SK-N-SH treated with all-trans-retinoic acid at 6 μM for 48 hours (cell line): ENCODE data around the gene SLC6A8.

Source experiments
- ARNTL ChIP-seq: fragments of 450-650 bp; formaldehyde crosslinking; IDR thresholded peaks from 2 replicates; pipeline ENCODE4 v1.5.0; 2020; ENCODE audit warnings: low read depth, mild to moderate bottlenecking, moderate library complexity, borderline replicate concordance
- BACH2 ChIP-seq: fragments of 250-450 bp; sonication (Bioruptor Pico); IDR thresholded peaks from 2 replicates; pipeline ENCODE4 v1.9.0; 2021; ENCODE audit warnings: mild to moderate bottlenecking, borderline replicate concordance
- OSR1 ChIP-seq: fragments of 250-450 bp; sonication (Bioruptor Pico); IDR thresholded peaks from 2 replicates; pipeline ENCODE4 v1.8.0; 2022; ENCODE audit warnings: moderate library complexity, mild to moderate bottlenecking, inconsistent platforms
- RARB ChIP-seq: fragments of 250-450 bp; sonication (Bioruptor Pico); IDR thresholded peaks from 2 replicates; pipeline ENCODE4 v1.8.0; 2021; ENCODE audit warnings: mild to moderate bottlenecking, moderate library complexity
- SNAI2 ChIP-seq: fragments of 250-450 bp; sonication (Bioruptor Pico); IDR thresholded peaks from 2 replicates; pipeline ENCODE4 v1.5.0; 2020; ENCODE audit warnings: mild to moderate bottlenecking, moderate library complexity
- TCF4 ChIP-seq: fragments of 250-450 bp; sonication (Bioruptor Pico); IDR thresholded peaks from 2 replicates; pipeline ENCODE4 v1.8.0; 2021; ENCODE audit warnings: mild to moderate bottlenecking, moderate library complexity, borderline replicate concordance
- ZFP3 ChIP-seq: fragments of 250-450 bp; sonication (Bioruptor Pico); IDR thresholded peaks from 2 replicates; pipeline ENCODE4 v1.5.0; 2020; ENCODE audit warnings: mild to moderate bottlenecking, moderate library complexity
- ZFP30 ChIP-seq: fragments of 450-650 bp; formaldehyde crosslinking; IDR thresholded peaks from 2 replicates; pipeline ENCODE4 v1.5.0; 2022; ENCODE audit warnings: mild to moderate bottlenecking, moderate library complexity
- TF ChIP-seq, protein P1 (sequence below): fragments of 250-450 bp; sonication (Bioruptor Pico); IDR thresholded peaks from 2 replicates; pipeline ENCODE4 v1.8.0; 2020; ENCODE audit warnings: mild to moderate bottlenecking, moderate library complexity, borderline replicate concordance
- TF ChIP-seq, protein P2 (sequence below): fragments of 250-450 bp; sonication (Bioruptor Pico); IDR thresholded peaks from 2 replicates; pipeline ENCODE4 v1.5.0; 2020; ENCODE audit warnings: mild to moderate bottlenecking, moderate library complexity

DNA sequence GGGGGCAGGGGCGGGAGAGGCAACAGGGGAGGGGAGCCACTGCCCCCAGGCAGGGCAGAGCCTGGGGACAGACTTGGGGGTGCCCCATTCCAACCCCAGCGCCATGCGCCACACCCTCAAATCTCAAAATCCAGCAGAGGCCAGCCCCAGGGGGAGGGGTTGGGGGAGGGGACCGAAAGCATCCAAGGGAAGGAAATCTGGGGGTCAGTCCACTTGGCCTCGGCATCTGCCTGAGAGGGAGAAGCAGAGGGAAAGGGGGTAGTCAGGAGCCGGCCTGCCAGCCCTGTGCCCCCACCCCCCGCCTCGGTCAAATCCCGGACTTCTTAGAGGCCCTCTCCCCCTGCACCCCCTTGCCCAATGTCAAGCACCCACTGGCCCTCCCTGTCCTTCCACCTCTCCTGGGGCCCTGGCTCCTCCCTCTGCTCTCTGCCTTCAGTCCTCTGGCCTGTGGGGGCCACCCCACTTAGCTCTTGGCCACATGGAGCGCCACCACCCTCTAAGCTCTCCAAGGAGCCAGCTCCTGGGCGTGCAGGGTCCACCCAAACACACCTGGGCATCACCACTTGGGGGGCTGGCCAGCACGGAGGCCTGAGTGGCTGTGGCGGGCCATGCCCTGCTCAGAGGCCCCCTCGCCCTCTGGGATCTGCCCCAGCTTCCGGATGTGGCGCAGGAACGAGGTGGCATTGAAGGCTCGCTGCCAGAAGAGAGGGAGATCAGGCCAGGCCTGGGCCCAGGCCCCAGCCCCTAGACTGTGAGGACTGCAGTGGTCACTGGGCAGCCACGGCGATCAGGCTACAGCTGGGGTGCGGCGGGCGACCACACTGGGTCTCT, 17.6 kb upstream of the SLC6A8 start:
- TF ChIP-seq SNAI2 (no peak), ZFP30 (no peak), OSR1 (CRISPR knock-in tag) (no peak), BACH2 (CRISPR knock-in tag) (no peak), TCF4 (CRISPR knock-in tag) (no peak), ARNTL (CRISPR knock-in tag) (no peak), RARB (CRISPR knock-in tag) (no peak), ZFP3 (CRISPR knock-in tag) (no peak)
- TF ChIP-seq, protein P1, sequence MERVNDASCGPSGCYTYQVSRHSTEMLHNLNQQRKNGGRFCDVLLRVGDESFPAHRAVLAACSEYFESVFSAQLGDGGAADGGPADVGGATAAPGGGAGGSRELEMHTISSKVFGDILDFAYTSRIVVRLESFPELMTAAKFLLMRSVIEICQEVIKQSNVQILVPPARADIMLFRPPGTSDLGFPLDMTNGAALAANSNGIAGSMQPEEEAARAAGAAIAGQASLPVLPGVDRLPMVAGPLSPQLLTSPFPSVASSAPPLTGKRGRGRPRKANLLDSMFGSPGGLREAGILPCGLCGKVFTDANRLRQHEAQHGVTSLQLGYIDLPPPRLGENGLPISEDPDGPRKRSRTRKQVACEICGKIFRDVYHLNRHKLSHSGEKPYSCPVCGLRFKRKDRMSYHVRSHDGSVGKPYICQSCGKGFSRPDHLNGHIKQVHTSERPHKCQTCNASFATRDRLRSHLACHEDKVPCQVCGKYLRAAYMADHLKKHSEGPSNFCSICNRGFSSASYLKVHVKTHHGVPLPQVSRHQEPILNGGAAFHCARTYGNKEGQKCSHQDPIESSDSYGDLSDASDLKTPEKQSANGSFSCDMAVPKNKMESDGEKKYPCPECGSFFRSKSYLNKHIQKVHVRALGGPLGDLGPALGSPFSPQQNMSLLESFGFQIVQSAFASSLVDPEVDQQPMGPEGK, result no peak
- TF ChIP-seq, protein P2, sequence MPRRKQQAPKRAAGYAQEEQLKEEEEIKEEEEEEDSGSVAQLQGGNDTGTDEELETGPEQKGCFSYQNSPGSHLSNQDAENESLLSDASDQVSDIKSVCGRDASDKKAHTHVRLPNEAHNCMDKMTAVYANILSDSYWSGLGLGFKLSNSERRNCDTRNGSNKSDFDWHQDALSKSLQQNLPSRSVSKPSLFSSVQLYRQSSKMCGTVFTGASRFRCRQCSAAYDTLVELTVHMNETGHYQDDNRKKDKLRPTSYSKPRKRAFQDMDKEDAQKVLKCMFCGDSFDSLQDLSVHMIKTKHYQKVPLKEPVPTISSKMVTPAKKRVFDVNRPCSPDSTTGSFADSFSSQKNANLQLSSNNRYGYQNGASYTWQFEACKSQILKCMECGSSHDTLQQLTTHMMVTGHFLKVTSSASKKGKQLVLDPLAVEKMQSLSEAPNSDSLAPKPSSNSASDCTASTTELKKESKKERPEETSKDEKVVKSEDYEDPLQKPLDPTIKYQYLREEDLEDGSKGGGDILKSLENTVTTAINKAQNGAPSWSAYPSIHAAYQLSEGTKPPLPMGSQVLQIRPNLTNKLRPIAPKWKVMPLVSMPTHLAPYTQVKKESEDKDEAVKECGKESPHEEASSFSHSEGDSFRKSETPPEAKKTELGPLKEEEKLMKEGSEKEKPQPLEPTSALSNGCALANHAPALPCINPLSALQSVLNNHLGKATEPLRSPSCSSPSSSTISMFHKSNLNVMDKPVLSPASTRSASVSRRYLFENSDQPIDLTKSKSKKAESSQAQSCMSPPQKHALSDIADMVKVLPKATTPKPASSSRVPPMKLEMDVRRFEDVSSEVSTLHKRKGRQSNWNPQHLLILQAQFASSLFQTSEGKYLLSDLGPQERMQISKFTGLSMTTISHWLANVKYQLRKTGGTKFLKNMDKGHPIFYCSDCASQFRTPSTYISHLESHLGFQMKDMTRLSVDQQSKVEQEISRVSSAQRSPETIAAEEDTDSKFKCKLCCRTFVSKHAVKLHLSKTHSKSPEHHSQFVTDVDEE, result no peak
